Measurements from ENCODE around the gene POLL. TPM values are rescaled to one million over a fixed set of nuclear protein-coding genes. Genes with fewer than 3 reads are reported as not detected.
"Not testable (repeated sequence)": the region's sequence is repeated elsewhere in the genome, so short reads cannot be mapped to it uniquely, and the experiment has no call there.

The POLL gene
- total RNA-seq (10 to 100 TPM; 18.2 to 32.9 (median 30.1) TPM), polyA plus RNA-seq (10 to 100 TPM; 54.5 to 81.1 TPM)

GRCh38 chr10:101587725-101588653 lies at the start of gene POLL, which contains the start of gene DPCD:
Gene POLL, minus strand, starts transcription at chr10:101588257. Its CDS starts 897 bp downstream, at chr10:101587360.
Gene DPCD, plus strand, starts transcription at chr10:101588321. Its CDS starts 16 bp downstream, at chr10:101588337.
- no peaks in the 10 kb centered on the region for H3K27me3 ChIP-seq
- ATAC-seq = peak; percentile 97 to 99 (median 98)
- H3K4me1 ChIP-seq = peaks cover 3 to 8% (median 5%) of the 10 kb centered on the region in 3 donors
- WGBS, 2 donors = 0 to 1% methylated on average over 50 of the region's 50 CpGs
- H3K9me3 ChIP-seq = no peaks in the 10 kb centered on the region
- TF ChIP-seq CTCF (IDR thresholded peaks at IDR 0.05) = no peak
- no peak for FAIRE-seq
- H3K4me3 ChIP-seq = peak within 1 kb of the TSS; percentile 66 to 94 (median 88)
- intact Hi-C loops (cut with DNase I) = no loop called here
- peak within 1 kb of the TSS in 3 of 4 donors; percentile 52 to 69 (median 56) for H3K27ac ChIP-seq
- no peaks in the 10 kb centered on the region for H3K36me3 ChIP-seq
- DNase-seq = peak; percentile 94 to 99 (median 98)

- H3K9me3 ChIP-seq; H3K27me3 ChIP-seq; DNase-seq; H3K4me1 ChIP-seq; H3K36me3 ChIP-seq; FAIRE-seq; intact Hi-C loops (cut with DNase I); H3K4me3 ChIP-seq; ATAC-seq; H3K27ac ChIP-seq: not testable (repeated sequence)
- 92 to 93% methylated on average over 4 of the region's 4 CpGs for WGBS, 2 donors
Measured at GRCh38 chr10:101633510-101633909, 45.5 kb upstream of the POLL start.

- Histone ChIP-seq H3K4me3 (no peak overlapping the region), H3K4me1 (no peaks in the 10 kb centered on the region), H3K27ac (no peak overlapping the region), H3K36me3 (no peaks in the 10 kb centered on the region), H3K9me3 (no peaks in the 10 kb centered on the region), H3K27me3 (no peaks in the 10 kb centered on the region)
- TF ChIP-seq CTCF (IDR thresholded peaks at IDR 0.05) = no peak
- DNase-seq = no peak
- 79 to 84% methylated on average over 7 to 8 of the region's 8 CpGs for WGBS, 2 donors
- no peak for FAIRE-seq
- ATAC-seq = no peak
- intact Hi-C loops (cut with DNase I) = no loop called here
Measured at GRCh38 chr10:101631821-101632475, 43.9 kb upstream of the POLL start.

GRCh38 chr10:101630633-101630920 lies 42.5 kb upstream of the POLL start:
- no peak for TF ChIP-seq CTCF (IDR thresholded peaks at IDR 0.05)
- Histone ChIP-seq H3K4me3 (no peak overlapping the region), H3K27ac (no peak overlapping the region), H3K27me3 (no peaks in the 10 kb centered on the region), H3K9me3 (no peaks in the 10 kb centered on the region), H3K36me3 (no peaks in the 10 kb centered on the region), H3K4me1 (no peaks in the 10 kb centered on the region)
- 95 to 96% methylated on average over 1 of the region's 1 CpG for WGBS, 2 donors
- FAIRE-seq (no peak), DNase-seq (no peak), ATAC-seq (no peak)
- intact Hi-C loops (cut with DNase I) = no loop called here

GRCh38 chr10:101629837-101630632 lies 42.0 kb upstream of the POLL start:
- no peaks in the 10 kb centered on the region for H3K27me3 ChIP-seq
- no peak overlapping the region for H3K4me3 ChIP-seq
- no peaks in the 10 kb centered on the region for H3K36me3 ChIP-seq
- DNase-seq = no peak
- no peak overlapping the region for H3K27ac ChIP-seq
- H3K9me3 ChIP-seq = no peaks in the 10 kb centered on the region
- WGBS, 2 donors = 86 to 89% methylated on average over 13 of the region's 13 CpGs
- no peak for TF ChIP-seq CTCF (IDR thresholded peaks at IDR 0.05)
- no peaks in the 10 kb centered on the region for H3K4me1 ChIP-seq
- intact Hi-C loops (cut with DNase I) = no loop called here
- ATAC-seq = no peak
- no peak for FAIRE-seq

Data from pancreas (tissue), 10 donors.